Activated CD8-positive, alpha-beta memory T cell treated with anti-CD3 and anti-CD28 coated beads for 36 hours (primary cell): ENCODE measurements around the gene KRTAP2-4. TPM values are rescaled to one million over a fixed set of nuclear protein-coding genes. Genes with fewer than 3 reads are reported as not detected.
"Not testable (repeated sequence)": the region's sequence is repeated elsewhere in the genome, so short reads cannot be mapped to it uniquely, and the experiment has no call there.

Experiments used
- CTCF ChIA-PET: fragments of 350-600 bp; sonication (Branson Sonifier 250); formaldehyde crosslinking; loops from one replicate; lab custom pipeline; 2021; ENCODE audit warnings: antibody characterized with exemption; lab: Charles Lee
- POLR2A ChIA-PET: fragments of 350-600 bp; sonication (Branson Sonifier 250); formaldehyde crosslinking; loops from one replicate; lab custom pipeline; 2021; ENCODE audit warnings: antibody characterized with exemption; lab: Charles Lee
- total RNA-seq, 2 experiments: library from RNA; stranded (reverse); gene quantifications; one replicate each; pipeline ENCODE4 v1.2.3, GENCODE V29; 2021

Gene KRTAP2-4
- total RNA-seq, 2 experiments from 2014 or later = not detected

DNA sequence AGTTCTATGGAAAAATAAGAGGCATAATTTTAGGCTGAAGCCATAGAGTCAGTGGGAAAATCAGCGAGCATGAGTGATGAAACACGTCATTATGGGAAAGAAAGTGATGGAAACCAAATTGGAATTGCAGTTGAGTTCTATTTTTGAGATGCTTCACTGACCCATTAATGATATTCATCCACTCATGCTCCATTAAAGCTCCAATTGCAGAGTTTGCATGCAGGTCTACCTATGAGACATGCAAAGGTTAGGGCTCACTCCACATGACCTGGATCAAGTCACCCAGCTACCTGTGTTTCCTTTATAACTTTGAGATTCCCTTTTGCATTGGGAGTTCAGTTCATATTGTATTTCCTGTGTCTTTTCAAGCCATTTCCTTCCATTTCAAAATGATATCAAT, 8.0 kb upstream of the KRTAP2-4 start:
- CTCF ChIA-PET = no interaction called here
- POLR2A ChIA-PET = no interaction called here

DNA sequence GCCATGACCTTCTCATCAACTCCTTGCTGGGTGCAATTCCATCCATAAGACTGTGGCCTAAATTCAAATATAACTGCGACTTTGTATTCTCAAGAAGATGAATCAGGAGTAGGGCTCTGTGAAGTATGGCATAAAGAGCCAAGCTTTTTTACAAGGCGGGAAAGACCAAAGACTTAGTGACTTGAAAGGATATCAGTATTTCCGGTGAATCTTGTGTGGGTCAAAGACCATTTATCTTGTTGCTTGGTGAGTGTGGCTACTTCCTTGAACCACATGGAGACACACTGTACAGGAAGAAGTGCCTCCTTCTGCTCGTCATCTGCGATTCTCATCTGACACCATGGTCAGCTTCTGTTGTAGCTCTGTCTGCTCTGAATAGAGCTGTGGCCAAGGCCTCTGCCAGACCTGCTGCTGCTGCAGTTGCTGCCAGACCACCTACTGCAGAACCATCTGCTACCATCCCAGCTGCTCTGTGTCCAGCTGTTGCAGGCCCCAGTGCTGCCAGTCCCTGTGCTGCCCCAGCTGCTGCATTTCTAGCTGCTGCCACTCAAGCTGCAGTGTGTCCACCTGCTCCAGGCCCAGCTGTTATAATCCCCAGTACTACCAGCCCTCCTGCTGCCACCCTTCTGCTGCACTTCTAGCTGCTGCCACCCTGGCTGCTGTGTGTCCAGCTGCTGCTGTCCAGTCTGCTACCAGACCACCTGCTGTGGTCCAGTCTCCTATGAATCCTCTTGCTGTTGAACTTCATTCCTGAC, 6.1 kb upstream of the KRTAP2-4 start:
- POLR2A ChIA-PET = no interaction called here
- CTCF ChIA-PET = no interaction called here

- ChIA-PET CTCF (no interaction called here), POLR2A (no interaction called here)
Observed at GRCh38 chr17:41069031-41069430, 3.4 kb upstream of the KRTAP2-4 start.

- POLR2A ChIA-PET = no interaction called here
- CTCF ChIA-PET = no interaction called here
Observed at GRCh38 chr17:41067281-41067680, 1.6 kb upstream of the KRTAP2-4 start.

DNA sequence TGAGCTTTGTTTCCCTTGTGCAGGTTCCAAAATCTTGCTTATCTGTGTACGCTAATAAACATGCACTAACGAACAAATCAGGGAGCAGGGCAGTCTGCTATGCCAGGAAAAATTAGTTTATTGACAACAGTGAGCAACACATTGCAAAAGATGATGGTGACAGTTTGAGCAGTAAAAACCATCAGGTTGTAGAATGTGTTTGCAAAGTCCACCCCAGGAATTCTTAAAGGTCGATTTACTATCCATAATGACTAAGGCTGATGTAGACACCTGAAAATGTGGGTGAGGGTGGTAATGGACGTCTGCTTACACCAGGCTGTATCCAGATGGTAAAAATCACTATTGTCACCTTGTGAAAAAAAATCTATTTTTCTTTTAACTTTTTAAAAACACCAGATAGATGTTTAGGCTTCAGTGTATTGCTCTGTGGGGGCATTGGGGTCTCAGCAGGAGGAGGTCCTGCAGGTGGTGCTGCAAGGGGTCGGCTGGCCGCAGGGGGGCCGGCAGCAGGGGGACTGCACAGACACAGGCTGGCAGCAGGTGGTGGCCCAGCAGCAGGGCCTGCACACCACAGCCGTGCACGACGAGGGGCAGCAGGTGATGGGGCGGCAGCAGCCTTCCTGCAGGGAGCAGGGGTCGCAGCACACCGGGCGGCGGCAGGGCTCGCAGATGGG, 526 bp downstream of the KRTAP2-4 start:
- POLR2A ChIA-PET = not testable (repeated sequence)

GRCh38 chr17:41064301-41064700, 1.4 kb downstream of the KRTAP2-4 start:
- ChIA-PET CTCF (no interaction called here), POLR2A (no interaction called here)

More for the DNA sequence above, 526 bp downstream of the KRTAP2-4 start:
- CTCF ChIA-PET = not testable (repeated sequence)

- CTCF ChIA-PET = no interaction called here
- POLR2A ChIA-PET = no interaction called here
Observed at GRCh38 chr17:41063449-41063848, 2.2 kb downstream of the KRTAP2-4 start.

DNA sequence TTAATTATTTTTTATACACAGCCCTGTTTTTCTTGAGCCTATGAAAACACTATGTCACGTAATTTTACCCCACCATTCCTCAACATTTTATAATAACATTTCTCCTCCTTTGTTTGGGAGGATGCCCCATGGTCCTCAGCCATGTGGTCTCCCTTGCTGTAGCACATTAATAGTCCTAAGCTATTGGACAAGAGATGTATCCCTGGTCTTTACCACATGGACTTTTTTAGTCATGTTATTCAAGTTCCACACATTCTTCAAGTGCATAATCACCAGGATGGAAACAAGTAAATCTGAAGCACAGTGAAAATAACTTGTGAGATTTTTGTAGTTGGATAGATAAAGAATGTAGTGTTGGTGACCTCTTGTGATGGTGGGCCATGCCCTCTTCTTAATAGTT, 3.7 kb downstream of the KRTAP2-4 start:
- ChIA-PET CTCF (no interaction called here), POLR2A (no interaction called here)

DNA sequence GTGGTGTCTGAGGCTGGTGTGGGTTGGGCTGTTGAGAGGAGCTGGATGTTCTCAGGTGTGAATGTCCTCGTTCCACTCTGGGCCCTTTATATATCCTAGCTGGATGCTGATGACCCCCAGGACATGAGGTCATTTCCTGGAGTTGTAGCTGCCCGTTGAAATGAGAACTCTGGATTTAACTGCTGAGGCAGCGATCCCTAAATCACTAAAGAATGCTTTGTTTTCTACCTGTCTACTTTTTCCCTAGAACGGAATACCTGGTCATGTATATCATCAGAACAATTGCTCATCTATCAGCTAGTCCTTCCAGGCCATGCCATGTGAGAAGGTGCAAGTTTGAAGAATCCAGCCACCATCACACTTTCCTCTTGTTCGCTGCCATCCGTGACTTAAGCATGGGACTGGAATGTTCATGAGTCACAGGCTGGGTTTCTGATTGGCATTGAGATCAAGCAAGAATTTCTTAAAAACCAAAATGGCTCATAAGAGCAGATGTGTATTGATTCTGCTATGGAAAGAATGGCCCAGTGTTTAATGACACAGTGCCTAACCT, 5.6 kb downstream of the KRTAP2-4 start, which contains the start of gene KRTAP2-3:
Gene KRTAP2-3 (minus strand): TSS at position 63 of the 553 bp plus-strand sequence. CDS start 64 bp downstream, outside the sequence.
- POLR2A ChIA-PET = no interaction called here
- CTCF ChIA-PET = no interaction called here

- POLR2A ChIA-PET = not testable (repeated sequence)
Observed at GRCh38 chr17:41059276-41060051, 6.2 kb downstream of the KRTAP2-4 start.

GRCh38 chr17:41058741-41059140, 6.9 kb downstream of the KRTAP2-4 start:
- ChIA-PET POLR2A (no interaction called here), CTCF (no interaction called here)

More at GRCh38 chr17:41059276-41060051, 6.2 kb downstream of the KRTAP2-4 start:
- CTCF ChIA-PET = not testable (repeated sequence)

DNA sequence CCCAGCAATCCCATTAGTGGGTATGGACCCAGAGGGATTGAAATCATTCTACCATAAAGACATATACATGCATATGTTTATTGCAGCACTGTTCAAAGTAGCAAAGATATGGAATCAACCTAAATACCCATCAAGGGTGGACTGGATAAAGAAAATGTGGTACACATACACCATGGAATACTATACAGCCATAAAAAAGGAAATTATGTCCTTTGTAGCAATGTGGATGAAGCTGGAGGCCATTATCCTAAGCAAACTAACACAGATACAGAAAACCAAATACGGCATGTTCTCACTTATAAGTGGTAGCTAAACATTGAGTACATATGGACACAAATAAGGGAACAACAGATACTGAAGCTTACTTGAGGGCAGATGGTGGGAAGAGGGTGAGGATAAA, 8.1 kb downstream of the KRTAP2-4 start:
- POLR2A ChIA-PET = no interaction called here
- CTCF ChIA-PET = no interaction called here

DNA sequence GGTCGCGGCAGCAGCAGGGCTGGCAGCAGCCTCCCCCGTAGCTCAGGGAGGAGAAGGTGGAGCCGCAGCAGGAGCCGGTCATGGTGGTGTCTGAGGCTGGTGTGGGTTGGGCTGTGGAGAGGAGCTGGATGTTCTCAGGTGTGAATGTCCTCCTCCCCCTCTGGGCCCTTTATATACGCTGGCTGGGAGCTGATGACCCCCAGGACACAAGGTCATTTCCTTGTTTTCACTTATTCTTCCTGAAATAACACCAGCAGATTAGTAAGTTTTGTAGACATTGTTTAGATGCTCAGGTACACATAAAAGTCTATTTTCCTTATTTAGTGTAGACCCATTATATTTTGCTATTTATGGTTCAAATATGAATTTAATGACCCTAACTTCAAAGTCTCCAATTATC, 10.5 kb downstream of the KRTAP2-4 start, which contains the start of gene KRTAP2-2:
Gene KRTAP2-2 (minus strand): TSS at position 101 of the 400 bp plus-strand sequence. CDS start 19 bp downstream, at position 82.
- POLR2A ChIA-PET, CTCF ChIA-PET: not testable (repeated sequence)

DNA sequence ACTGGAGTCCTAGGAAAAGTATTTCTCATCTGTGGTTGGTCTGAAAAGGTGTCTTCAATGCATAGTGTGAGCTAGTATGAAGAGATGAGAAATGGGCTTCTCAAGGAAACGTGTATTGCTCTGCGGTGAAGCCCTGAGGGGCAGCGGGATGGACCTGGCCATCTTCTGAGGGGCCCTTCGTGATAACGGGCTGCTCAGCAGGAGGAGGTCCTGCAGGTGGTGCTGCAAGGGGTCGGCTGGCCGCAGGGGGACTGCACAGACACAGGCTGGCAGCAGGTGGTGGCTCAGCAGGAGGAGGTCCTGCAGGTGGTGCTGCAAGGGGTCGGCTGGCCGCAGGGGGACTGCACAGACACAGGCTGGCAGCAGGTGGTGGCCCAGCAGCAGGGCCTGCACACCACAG, 11.1 kb downstream of the KRTAP2-4 start:
- POLR2A ChIA-PET, CTCF ChIA-PET: not testable (repeated sequence)

GRCh38 chr17:41054025-41054424, 11.7 kb downstream of the KRTAP2-4 start:
- POLR2A ChIA-PET = no interaction called here
- CTCF ChIA-PET = no interaction called here

GRCh38 chr17:41052566-41052965, 13.1 kb downstream of the KRTAP2-4 start:
- ChIA-PET CTCF (no interaction called here), POLR2A (no interaction called here)

- POLR2A ChIA-PET = no interaction called here
- CTCF ChIA-PET = no interaction called here
Observed at GRCh38 chr17:41049110-41049509, 16.6 kb downstream of the KRTAP2-4 start.

- ChIA-PET POLR2A (no interaction called here), CTCF (no interaction called here)
Observed at GRCh38 chr17:41048441-41048840, 17.2 kb downstream of the KRTAP2-4 start.

- POLR2A ChIA-PET, CTCF ChIA-PET: not testable (repeated sequence)
Observed at GRCh38 chr17:41046735-41047465, 18.8 kb downstream of the KRTAP2-4 start, which contains the start of gene KRTAP2-1. Gene KRTAP2-1, minus strand, starts transcription at chr17:41047316. Its CDS starts 49 bp downstream, at chr17:41047267.
